Thoracic aorta (tissue), 2 donors: ENCODE data around the gene BUD13. TPM values are rescaled to one million over a fixed set of nuclear protein-coding genes. Genes with fewer than 3 reads are reported as not detected.
"Not testable (repeated sequence)": the region's sequence is repeated elsewhere in the genome, so short reads cannot be mapped to it uniquely, and the experiment has no call there.

Source experiments
- ATAC-seq: fragments of 150-250 bp; one replicate; pipeline ENCODE4 v1.8.0; 2017; ENCODE audit warnings: low read depth; ENCODE audit not compliant: insufficient number of reproducible peaks, low FRiP score
- DNase-seq: peaks from one replicate; pipeline ENCODE4 v3.0.0-alpha.2; 2020; ENCODE audit warnings: low spot score
- H3K27ac ChIP-seq, 2 donors: fragments of 200-600 bp; sonication (generic); 1 replicate in 1 of 2; 2 replicates in 1 of 2; pipeline ENCODE4 v1.5.1; 2016; ENCODE audit warnings: mild to moderate bottlenecking in 2 of 2, moderate library complexity in 2 of 2
- H3K27me3 ChIP-seq: fragments of 200-600 bp; sonication (generic); replicated peaks from 2 replicates; pipeline ENCODE4 v1.6.0; 2016; ENCODE audit warnings: mild to moderate bottlenecking; ENCODE audit not compliant: insufficient read depth
- H3K36me3 ChIP-seq: fragments of 200-600 bp; sonication (generic); one replicate; pipeline ENCODE4 v1.5.1; 2016
- H3K4me1 ChIP-seq, 2 donors: fragments of 200-600 bp; sonication (generic); 1 replicate in 1 of 2; 2 replicates in 1 of 2; pipeline versions ENCODE4 v1.5.1 to v1.6.0; 2016; ENCODE audit warnings: low read depth in 2 of 2, mild to moderate bottlenecking in 1 of 2; ENCODE audit not compliant: control insufficient read depth in 1 of 2
- H3K4me3 ChIP-seq: fragments of 200-600 bp; sonication (generic); 2 replicates; pipeline ENCODE4 v1.5.1; 2016; ENCODE audit warnings: mild to moderate bottlenecking
- H3K9me3 ChIP-seq: fragments of 200-600 bp; sonication (generic); 2 replicates; pipeline ENCODE4 v1.5.1; 2016
- CTCF ChIP-seq: fragments of 200-600 bp; sonication (generic); IDR thresholded peaks from one replicate; pipeline ENCODE4 v1.5.1; 2019; ENCODE audit warnings: antibody characterized with exemption
- total RNA-seq, 2 donors: library from RNA; depleted of rRNA; stranded (reverse); fragments of >200 nt; gene quantifications; one replicate each; pipeline versions ENCODE4 v1.1.0 to v1.2.3, GENCODE V29; 2016

The BUD13 gene
- total RNA-seq, 2 donors from 2014 or later: 5.8 to 12.5 TPM

- Histone ChIP-seq H3K36me3 (peaks cover 50% of the 10 kb centered on the region), H3K9me3 (no peaks in the 10 kb centered on the region), H3K4me3 (no peak overlapping the region), H3K27ac (no peak overlapping the region), H3K4me1 (no peaks in the 10 kb centered on the region), H3K27me3 (no peaks in the 10 kb centered on the region)
- DNase-seq: no peak
- TF ChIP-seq CTCF: no peak
- ATAC-seq: no peak
These were observed 10.7 kb downstream of the BUD13 start for GRCh38 chr11:116762132-116762531.

- H3K4me1 ChIP-seq, H3K9me3 ChIP-seq, H3K4me3 ChIP-seq, DNase-seq, H3K27ac ChIP-seq, H3K27me3 ChIP-seq, ATAC-seq: not testable (repeated sequence)
- H3K36me3 ChIP-seq: peaks cover 54% of the 10 kb centered on the region
These were observed 16.7 kb downstream of the BUD13 start for GRCh38 chr11:116756044-116756443.

- no peak overlapping the region for H3K27ac ChIP-seq
- TF ChIP-seq CTCF: no peak
- H3K36me3 ChIP-seq: peaks cover 38% of the 10 kb centered on the region
- H3K4me1 ChIP-seq: no peaks in the 10 kb centered on the region
- no peak for ATAC-seq
- no peaks in the 10 kb centered on the region for H3K27me3 ChIP-seq
- no peaks in the 10 kb centered on the region for H3K9me3 ChIP-seq
- no peak for DNase-seq
- no peak overlapping the region for H3K4me3 ChIP-seq
These were observed 22.6 kb downstream of the BUD13 start for GRCh38 chr11:116750070-116750718.

- Histone ChIP-seq H3K9me3 (no peaks in the 10 kb centered on the region), H3K36me3 (peaks cover 5% of the 10 kb centered on the region), H3K4me1 (peaks cover 0 to 7% of the 10 kb centered on the region in 2 donors), H3K4me3 (no peak overlapping the region), H3K27ac (no peak overlapping the region), H3K27me3 (no peaks in the 10 kb centered on the region)
- DNase-seq (no peak), ATAC-seq (no peak)
- TF ChIP-seq CTCF: no peak
These were observed 30.7 kb downstream of the BUD13 start for GRCh38 chr11:116742104-116742503.

GRCh38 chr11:116740741-116741140 is 32.0 kb downstream of the BUD13 start:
- no peaks in the 10 kb centered on the region for H3K36me3 ChIP-seq
- H3K9me3 ChIP-seq: no peaks in the 10 kb centered on the region
- no peak for ATAC-seq
- H3K4me3 ChIP-seq: no peak overlapping the region
- H3K27ac ChIP-seq: no peak overlapping the region
- no peak for DNase-seq
- no peak for TF ChIP-seq CTCF
- peaks cover 0 to 7% of the 10 kb centered on the region in 2 donors for H3K4me1 ChIP-seq
- no peaks in the 10 kb centered on the region for H3K27me3 ChIP-seq

GRCh38 chr11:116738975-116739374 is 33.8 kb downstream of the BUD13 start:
- TF ChIP-seq CTCF: no peak
- no peaks in the 10 kb centered on the region for H3K9me3 ChIP-seq

More at GRCh38 chr11:116738975-116739374, 33.8 kb downstream of the BUD13 start:
- H3K4me3 ChIP-seq: no peak overlapping the region
- ATAC-seq (no peak), DNase-seq (no peak)
- no peaks in the 10 kb centered on the region for H3K36me3 ChIP-seq
- no peak overlapping the region for H3K27ac ChIP-seq
- H3K27me3 ChIP-seq: no peaks in the 10 kb centered on the region
- H3K4me1 ChIP-seq: peaks cover 0 to 7% of the 10 kb centered on the region in 2 donors
